KBM-7 (cell line): Measurements from ENCODE around the gene KPNA3.
"Not testable (repeated sequence)": the region's sequence is repeated elsewhere in the genome, so short reads cannot be mapped to it uniquely, and the experiment has no call there.

Source experiments
- DNase-seq: peaks from one replicate; pipeline ENCODE4 v3.0.0-alpha.2; 2015
- in situ Hi-C: fragments of 300-500 bp; cut with MboI; formaldehyde crosslinking; loops from 2 replicates; pipeline ENCODE4 v1.14.3; 2020; ENCODE audit warnings: low sequenced_read_pairs, low pct_unique_long_range_greater_than_20kb, mixed read lengths

Gene KPNA3

GRCh38 chr13:49792550-49793324 lies at the start of gene KPNA3:
KPNA3 (minus strand) TSS chr13:49792682; CDS start chr13:49792506, 176 bp downstream.
- in situ Hi-C loops, result no loop called here
- DNase-seq, result peak; percentile 98

- DNase-seq, result no peak
These were observed 49.5 kb upstream of the KPNA3 start for GRCh38 chr13:49841964-49842363.

DNA sequence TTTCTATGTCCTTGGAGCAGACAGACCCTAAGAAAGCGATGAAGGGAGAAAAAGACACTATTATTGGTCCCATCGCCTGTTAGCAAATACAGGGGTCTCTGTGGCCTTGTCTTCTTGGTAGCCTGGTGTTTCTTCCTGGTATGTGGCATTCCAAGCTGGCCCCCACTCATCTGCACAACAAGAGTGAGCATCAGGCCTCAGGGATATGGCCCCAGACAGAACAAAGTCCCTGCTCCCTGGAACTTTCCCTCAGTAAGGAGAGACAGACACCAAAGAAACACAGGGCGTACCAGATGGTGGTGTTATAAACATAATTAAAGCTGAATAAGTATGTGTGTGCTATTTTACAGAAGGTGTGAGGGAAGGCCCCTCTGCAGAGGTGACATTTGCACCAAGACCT lies 48.2 kb upstream of the KPNA3 start:
- in situ Hi-C loops, result loop anchor here (25.0 kb wide), 1 partner anchor 178 kb away; no protein-coding TSS in a partner anchor

More at GRCh38 chr13:49841964-49842363, 49.5 kb upstream of the KPNA3 start:
- in situ Hi-C loops, result loop anchor here (25.0 kb wide), 1 partner anchor 180 kb away; no protein-coding TSS in a partner anchor

DNA sequence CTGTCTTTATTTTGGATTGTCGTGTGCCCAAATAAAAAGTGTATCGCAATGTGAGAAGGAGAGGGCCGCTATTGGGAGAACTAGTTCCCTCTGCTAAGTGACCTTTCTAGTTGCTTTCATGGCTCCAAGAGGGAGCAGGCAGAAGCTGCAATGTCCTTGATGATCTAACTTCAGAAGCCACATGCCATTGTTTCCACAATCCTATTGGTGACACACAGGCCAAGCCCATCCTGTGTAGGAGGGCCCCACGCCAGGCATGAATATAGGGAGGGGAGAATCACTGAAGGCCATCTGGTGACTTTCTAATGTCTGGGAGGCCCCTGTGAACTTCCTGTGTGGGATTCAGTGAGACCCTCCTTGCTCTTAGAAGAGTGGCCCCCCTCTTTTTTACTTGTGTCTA lies 47.8 kb upstream of the KPNA3 start:
- DNase-seq, result peak; percentile 74
- in situ Hi-C loops, result loop anchor here (25.0 kb wide), 1 partner anchor 178 kb away; no protein-coding TSS in a partner anchor

More for the DNA sequence above, 48.2 kb upstream of the KPNA3 start:
- no peak for DNase-seq

DNA sequence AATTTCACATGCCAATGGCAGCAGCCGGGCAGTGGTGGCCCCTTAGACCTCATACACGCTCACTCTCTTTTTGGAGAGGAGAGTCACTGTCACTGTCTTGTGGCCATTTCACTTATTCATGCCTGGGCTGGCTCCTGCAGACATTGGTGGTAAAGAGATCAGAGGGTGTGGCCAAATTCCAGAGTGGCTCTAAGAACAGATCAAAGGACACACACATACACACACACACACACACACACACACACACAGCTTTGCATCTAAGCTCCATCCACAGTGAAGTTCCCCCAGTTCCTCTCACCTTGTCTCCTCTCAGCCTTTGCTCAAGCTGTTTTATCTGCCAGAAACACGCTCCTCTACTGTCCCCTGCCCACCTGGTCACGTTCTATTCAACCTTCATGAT lies 46.5 kb upstream of the KPNA3 start:
- in situ Hi-C loops, result loop anchor here (25.0 kb wide), 1 partner anchor 177 kb away; no protein-coding TSS in a partner anchor
- DNase-seq, result no peak

GRCh38 chr13:49836516-49836915 lies 44.0 kb upstream of the KPNA3 start:
- no peak for DNase-seq
- in situ Hi-C loops, result loop anchor here (25.0 kb wide), 1 partner anchor 174 kb away; no protein-coding TSS in a partner anchor

GRCh38 chr13:49833402-49833801 lies 40.9 kb upstream of the KPNA3 start:
- no peak for DNase-seq

DNA sequence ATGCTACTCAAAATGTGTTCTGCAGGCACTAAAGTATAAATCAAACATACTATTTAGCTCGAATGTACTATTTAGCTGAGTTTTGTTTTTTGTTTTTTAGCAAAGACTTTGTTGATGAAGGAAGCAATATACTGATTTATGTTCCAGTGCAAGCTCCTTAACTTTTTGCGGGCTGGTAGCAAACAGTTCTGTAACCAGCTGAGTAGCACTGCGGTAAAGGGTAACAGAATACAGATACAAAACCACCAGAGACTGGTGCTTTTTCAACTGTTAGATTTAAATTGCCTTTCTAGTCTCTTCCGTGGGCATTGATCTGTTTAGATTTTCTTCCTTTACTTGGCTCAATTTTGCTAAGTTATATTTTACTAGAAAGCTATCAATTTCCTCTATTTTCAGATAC lies 39.0 kb upstream of the KPNA3 start:
- in situ Hi-C loops, result loop anchor here (25.0 kb wide), 1 partner anchor 169 kb away; no protein-coding TSS in a partner anchor

More at GRCh38 chr13:49833402-49833801, 40.9 kb upstream of the KPNA3 start:
- in situ Hi-C loops, result loop anchor here (25.0 kb wide), 1 partner anchor 171 kb away; no protein-coding TSS in a partner anchor

DNA sequence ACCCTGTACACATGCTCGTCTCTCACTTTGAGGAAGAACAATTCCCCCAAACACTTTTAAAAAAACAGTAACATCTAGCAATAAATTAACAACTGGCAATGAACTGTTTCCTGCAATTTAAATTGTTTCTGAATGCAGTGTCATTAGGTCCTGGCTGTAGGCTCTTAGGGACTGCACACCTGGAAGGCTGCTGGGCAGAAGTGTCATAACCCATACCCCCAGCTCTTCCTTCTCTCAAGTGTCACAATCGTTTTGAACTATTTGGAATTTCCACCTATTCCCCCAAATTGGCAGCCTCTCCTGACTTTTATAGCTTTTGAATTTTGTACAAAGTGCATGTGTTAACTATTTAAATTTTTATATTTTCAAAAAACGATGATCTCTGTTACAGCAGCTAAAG lies 38.2 kb upstream of the KPNA3 start:
- in situ Hi-C loops, result loop anchor here (25.0 kb wide), 1 partner anchor 168 kb away; no protein-coding TSS in a partner anchor

More for the DNA sequence above, 39.0 kb upstream of the KPNA3 start:
- no peak for DNase-seq

GRCh38 chr13:49829715-49830114 lies 37.2 kb upstream of the KPNA3 start:
- in situ Hi-C loops, result loop anchor here (25.0 kb wide), 1 partner anchor 167 kb away; no protein-coding TSS in a partner anchor
- DNase-seq, result no peak

More for the DNA sequence above, 38.2 kb upstream of the KPNA3 start:
- no peak for DNase-seq

DNA sequence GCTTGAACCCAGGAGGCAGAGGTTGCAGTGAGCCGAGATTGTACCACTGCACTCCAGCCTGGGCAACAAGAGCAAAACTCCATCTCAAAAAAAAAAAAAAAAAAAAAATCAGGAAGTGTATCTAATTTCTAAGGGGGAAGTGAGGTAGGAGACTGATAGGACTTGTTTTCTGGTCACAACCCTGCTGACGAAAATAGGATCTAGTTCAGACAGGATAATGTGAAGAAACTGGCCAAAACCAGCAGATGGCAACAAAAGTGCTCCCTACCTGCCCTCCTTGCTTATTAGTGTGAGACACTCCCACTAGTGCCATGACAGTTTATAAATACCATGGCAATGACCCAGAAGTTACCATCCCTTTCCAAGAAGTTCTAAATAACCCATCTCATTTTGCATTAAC lies 36.0 kb upstream of the KPNA3 start:
- in situ Hi-C loops, result loop anchor here (25.0 kb wide), 1 partner anchor 166 kb away; no protein-coding TSS in a partner anchor
- DNase-seq, result peak; percentile 90

DNA sequence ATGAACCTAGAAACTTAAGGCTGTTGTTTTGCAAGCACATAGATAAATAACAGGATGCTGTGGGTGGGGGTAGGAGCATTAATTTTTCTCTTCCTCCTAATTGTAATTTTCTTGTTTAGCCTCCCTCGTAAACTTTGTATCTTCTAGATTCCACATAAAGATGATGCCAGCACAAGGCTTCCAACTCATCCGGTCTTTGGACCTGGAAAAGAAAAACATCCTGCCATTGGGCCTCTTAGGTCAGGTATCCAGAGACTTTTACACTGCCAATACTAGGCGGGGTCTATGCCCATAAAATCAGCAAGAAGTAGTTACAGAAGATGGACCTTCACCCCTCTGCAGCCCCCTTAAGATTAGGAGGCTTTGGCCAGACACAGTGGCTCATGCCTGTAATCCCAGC lies 35.4 kb upstream of the KPNA3 start:
- in situ Hi-C loops, result loop anchor here (25.0 kb wide), 1 partner anchor 166 kb away; no protein-coding TSS in a partner anchor
- no peak for DNase-seq

- in situ Hi-C loops, result loop anchor here (25.0 kb wide), 1 partner anchor 165 kb away; no protein-coding TSS in a partner anchor
These were observed 34.9 kb upstream of the KPNA3 start for GRCh38 chr13:49827336-49827735.

DNA sequence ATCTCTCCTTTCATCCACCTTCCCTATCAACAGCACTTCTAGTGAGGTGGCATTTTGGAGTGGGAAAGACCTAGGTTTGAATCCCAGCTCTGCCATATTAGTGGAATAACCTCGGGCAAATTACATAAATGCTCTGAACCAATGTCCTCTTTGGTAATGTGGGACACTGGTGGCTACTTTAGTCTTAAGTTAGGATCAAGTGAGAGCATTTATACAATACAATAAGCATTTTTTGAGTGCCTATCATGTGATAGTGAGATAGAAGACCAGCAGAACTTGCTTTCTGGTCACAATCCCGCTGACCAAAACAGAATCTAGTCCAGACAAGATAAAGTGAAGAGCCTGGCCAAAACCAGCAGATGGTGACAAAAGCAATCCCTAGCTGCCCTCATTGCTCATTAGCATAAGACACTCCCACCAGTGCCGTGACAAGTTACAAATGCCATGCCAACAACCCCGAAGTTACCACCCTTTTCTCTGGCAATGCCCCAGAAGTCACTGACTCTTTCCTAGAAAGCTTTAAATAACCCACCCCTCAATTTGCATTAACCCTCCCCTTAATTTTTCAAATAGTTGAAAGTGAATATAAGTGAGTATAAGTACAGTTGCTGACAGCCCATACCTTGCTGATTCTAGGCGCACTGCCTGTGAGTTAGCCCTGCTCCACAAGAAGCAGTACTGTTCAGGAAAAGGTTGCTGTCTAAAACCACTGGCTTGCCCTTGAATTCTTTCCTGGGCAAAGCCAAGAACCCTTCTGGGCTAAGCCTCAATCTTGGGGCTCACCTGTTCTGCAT lies 28.9 kb upstream of the KPNA3 start:
- in situ Hi-C loops, result no loop called here
- peak; percentile 30 for DNase-seq

More at GRCh38 chr13:49827336-49827735, 34.9 kb upstream of the KPNA3 start:
- no peak for DNase-seq

DNA sequence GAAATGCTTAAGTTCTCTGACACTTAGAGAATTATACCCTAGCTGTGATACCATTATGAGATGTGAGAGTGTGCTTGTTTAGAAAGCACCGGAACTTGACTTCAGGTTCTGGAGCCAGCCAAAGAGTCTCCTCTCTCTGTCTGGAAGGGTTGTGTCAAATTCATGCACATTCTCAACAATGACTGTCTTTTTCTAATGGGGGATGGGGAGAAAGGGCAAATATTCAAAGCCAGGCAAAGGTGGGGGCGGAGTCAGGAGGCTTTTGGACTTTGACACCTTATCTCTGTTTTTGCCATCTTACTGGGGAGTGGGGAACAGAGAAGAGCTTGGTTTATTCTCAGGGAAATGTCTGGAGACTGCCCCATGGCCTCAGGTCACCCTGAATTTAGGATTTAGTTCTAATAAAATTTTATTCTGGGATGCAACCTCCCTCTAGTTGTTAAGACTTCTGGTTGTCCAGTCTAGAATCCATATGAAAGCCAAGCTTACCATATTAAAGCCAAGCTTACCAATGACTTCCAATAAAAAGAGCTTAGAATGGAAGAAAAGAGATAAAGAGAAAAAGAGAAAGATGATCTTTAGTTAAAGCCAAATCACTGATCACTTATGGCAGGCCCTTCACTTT lies 28.2 kb upstream of the KPNA3 start:
- no peak for DNase-seq
- in situ Hi-C loops, result no loop called here

GRCh38 chr13:49816047-49816446 lies 23.6 kb upstream of the KPNA3 start:
- in situ Hi-C loops, DNase-seq: not testable (repeated sequence)

DNA sequence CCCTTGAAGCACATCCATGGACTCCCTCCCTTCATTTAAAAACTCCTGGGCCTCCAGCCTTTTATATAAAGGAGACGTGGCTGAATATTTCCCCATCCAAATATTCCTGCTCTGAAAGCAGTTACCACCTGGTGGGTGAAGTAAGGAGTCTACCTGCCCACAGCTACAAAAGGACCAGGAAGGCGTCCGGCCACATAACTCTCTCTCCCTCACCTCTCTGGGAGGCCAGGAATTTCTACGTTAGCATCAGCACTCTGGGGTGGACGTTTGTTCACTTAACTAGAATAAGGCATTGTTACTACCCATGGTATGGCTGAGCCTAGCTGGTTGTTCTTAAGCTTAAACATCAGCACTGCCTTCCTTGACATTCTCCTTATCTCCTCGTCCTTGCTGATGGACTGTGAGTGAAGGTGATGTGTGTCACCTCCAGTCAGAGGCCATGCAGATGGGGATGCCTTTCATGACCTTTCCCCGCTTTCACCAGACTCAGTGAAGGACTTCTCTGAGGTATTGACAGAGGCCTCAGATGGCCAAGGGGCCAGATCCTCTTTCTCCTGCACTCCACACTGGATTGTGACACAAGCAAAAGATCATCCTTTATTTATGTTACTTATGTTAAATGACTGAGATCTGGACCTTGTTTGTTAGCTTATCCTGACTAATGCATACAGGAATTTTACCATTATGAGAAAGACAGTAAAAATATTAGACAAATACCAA lies 22.2 kb upstream of the KPNA3 start:
- no peak for DNase-seq
- in situ Hi-C loops, result no loop called here

DNA sequence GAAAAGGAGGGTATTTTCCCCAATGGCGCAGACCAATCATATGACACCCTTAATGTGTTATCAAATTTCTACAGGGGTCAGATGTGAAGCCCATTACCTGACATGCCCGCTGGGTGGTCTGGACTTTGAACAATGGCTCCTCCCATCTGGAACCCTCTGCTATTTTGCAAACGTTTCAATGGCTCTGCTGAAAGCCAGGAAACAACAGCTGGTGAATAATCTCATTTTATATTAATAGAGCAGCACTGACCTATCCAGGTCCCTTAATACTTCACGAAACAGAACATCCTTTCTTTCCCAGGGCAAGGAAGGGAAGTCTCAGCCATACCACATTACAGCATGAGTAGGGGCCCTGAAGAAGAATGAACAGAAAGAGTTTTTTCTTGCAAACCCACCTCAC lies 20.3 kb upstream of the KPNA3 start:
- DNase-seq, result no peak
- in situ Hi-C loops, result no loop called here
